RWPE1 (cell line): ENCODE measurements around the gene SYNJ2.
A peak's percentile ranks its signal among the peaks of the same experiment; 100 is the strongest.

Experiments
- CTCF ChIA-PET: fragments of 350-600 bp; sonication (Branson Sonifier 250); formaldehyde crosslinking; extraction: SDS; loops from one replicate; lab custom pipeline; 2021; lab: Yijun Ruan, JAX
- POLR2A ChIA-PET: fragments of 400-600 bp; formaldehyde crosslinking; extraction: SDS; loops from one replicate; lab custom pipeline; 2020; ENCODE audit warnings: antibody characterized with exemption; ENCODE audit not compliant: low non-redundant PET; lab: Yijun Ruan, JAX
- DNase-seq: peaks from one replicate; pipeline ENCODE4 v3.0.0; 2012; ENCODE audit warnings: low spot score
- H3K27ac ChIP-seq: fragments of 450-650 bp; 2 replicates; pipeline ENCODE4 v1.5.1; 2017
- TF ChIP-seq, protein P1 (sequence below): fragments of 450-650 bp; conservative IDR thresholded peaks from 2 replicates; pipeline ENCODE4 v1.5.1; 2017; ENCODE audit warnings: low read depth, mild to moderate bottlenecking

Gene SYNJ2

DNA sequence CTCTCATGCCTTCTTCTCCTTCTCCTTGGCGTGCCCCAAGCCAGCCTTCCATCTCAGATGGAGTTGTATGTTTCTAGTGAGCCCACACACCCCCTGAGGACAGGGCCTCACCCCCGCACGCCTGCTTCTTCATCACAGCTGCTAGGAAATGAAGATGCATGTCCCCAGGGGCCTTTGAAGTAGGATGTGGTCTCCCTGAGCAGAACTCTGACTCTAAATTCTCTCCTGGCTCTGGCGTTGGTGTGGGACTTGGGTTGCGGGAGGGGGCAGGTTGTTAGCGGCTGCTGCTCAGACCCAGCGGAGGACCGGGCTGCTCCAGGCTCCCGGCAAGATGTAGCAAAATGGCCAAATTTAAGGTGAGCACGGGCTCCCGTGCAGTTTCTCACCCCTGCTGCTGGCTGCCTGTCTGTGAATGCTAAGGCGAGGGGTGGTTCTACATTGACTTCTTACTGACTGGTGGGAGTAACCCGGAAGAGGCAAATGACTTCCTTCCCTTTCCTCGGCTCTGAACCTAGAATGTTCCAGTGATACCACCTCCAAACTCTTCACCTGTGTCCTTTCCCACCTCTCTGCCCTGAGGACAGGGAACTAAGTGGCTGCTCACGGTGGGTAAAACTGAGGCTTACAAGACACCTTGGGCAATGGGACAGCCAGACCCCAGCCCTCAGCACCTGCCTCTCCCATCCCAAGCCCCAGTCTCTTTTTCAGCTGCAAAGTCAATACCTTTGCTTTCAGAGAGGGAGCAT is 8.8 kb downstream of the SYNJ2 start:
- peak overlapping the region; percentile 63 for H3K27ac ChIP-seq
- ChIA-PET CTCF (interaction anchor here (0.6 kb wide), 3 partner anchors 28 to 41 kb away, joined by 3 read pairs; no protein-coding TSS in a partner anchor), POLR2A (no interaction called here)
- DNase-seq: no peak
- TF ChIP-seq, protein P1, sequence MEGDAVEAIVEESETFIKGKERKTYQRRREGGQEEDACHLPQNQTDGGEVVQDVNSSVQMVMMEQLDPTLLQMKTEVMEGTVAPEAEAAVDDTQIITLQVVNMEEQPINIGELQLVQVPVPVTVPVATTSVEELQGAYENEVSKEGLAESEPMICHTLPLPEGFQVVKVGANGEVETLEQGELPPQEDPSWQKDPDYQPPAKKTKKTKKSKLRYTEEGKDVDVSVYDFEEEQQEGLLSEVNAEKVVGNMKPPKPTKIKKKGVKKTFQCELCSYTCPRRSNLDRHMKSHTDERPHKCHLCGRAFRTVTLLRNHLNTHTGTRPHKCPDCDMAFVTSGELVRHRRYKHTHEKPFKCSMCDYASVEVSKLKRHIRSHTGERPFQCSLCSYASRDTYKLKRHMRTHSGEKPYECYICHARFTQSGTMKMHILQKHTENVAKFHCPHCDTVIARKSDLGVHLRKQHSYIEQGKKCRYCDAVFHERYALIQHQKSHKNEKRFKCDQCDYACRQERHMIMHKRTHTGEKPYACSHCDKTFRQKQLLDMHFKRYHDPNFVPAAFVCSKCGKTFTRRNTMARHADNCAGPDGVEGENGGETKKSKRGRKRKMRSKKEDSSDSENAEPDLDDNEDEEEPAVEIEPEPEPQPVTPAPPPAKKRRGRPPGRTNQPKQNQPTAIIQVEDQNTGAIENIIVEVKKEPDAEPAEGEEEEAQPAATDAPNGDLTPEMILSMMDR: no peak

DNA sequence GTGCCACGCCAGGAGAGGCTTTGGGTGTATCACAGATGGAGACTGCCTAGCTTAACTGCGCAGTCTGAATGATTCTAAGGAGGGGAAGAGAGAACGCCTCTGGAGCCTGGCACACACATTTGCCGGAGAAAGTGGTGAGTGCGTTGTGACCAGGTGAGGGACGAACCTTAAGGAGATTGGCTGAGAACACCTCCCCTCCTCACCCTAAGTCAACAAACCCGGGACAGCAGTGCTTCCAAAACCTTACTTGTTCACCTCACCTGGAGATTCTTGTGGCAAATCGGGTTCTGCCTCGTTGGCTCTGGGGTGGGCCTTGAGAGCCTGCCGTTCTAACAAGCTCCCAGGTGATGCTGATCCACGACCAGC is 9.4 kb downstream of the SYNJ2 start:
- POLR2A ChIA-PET: no interaction called here
- TF ChIP-seq, protein P1: no peak
- no peak overlapping the region for H3K27ac ChIP-seq
- CTCF ChIA-PET: interaction anchor here (0.6 kb wide), 1 partner anchor 82 kb away, joined by 3 read pairs; no protein-coding TSS in a partner anchor
- DNase-seq: no peak

DNA sequence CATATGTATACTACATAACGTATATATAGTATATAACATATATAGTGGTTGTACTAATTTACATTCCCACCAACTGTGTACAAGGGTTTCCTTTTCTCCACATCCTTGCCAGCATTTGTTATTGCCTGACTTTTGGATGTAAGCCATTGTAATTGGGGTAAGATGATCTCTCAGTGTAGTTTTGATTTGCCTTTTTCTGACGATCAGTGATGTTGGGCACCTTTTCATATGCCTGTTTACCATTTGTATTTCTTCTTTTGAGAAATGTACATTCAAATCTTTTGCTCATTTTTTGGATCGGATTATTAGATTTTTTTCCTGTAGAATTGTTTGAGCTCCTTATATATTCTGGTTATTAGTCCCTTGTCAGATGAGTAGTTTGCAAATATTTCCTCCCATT is 11.4 kb downstream of the SYNJ2 start:
- TF ChIP-seq, protein P1: no peak
- no peak for DNase-seq
- ChIA-PET POLR2A (no interaction called here), CTCF (interaction anchor here (0.6 to 1.0 kb wide), 4 partner anchors 8 to 559 kb away, joined by 3 to 5 read pairs (median 4); no protein-coding TSS in a partner anchor)
- H3K27ac ChIP-seq: no peak overlapping the region

DNA sequence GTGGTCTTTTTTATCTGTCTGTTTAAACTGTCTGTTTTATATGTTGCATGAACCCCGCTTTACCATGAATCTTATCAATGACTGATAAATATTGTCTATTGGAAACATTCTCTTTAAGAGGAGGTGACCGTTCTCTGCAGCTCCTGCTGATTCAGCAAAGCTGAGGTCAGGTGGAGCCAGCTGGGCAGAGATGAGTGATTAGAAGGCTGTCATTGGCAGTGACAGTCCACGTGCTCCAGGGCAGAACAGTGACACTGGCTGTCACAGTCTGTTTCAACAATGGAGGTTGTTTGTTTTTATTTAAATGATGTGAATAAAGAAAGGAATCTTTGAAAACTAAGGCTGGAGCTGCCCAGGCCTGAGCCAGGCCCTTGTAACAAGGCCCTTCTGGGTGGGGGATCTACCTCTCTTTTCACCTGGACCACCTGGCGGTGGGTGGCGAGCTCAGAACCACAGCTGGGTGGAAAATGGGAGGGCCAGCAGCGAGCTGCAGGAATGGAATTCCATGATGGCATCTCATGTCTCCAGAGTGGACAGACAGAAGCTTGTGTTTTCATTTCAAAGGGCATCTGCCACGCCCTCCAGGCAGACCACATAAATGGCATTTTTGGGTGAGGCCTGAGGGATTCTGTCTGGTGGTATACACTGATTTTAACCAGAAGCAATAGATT is 12.6 kb downstream of the SYNJ2 start:
- ChIA-PET POLR2A (no interaction called here), CTCF (interaction anchor here (0.6 kb wide), 1 partner anchor 543 kb away, joined by 5 read pairs; no protein-coding TSS in a partner anchor)
- H3K27ac ChIP-seq: no peak overlapping the region
- TF ChIP-seq, protein P1: no peak
- DNase-seq: no peak

DNA sequence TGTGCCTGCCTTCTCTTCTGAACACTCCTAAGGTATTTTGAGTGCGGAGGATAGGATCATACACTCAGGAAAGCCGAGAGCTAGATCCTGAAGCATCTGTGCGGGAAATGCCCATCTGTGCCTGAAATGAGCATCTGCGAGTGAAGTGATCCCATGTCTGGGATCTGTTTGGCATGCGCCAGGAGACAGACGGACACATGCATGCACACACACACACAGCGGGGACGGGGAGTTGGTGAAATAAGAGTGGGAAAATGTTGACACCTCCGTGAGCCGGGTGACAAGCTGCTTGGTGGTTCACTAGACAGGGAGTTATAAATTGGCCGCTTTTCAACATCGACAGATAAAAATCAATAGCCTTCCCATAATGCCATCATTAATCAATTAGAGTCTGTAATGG is 13.8 kb downstream of the SYNJ2 start:
- ChIA-PET CTCF (interaction anchor here (0.6 to 1.1 kb wide), 2 partner anchors 31 to 40 kb away, joined by 3 to 4 read pairs; no protein-coding TSS in a partner anchor), POLR2A (no interaction called here)
- TF ChIP-seq, protein P1: no peak
- no peak for DNase-seq
- no peak overlapping the region for H3K27ac ChIP-seq

DNA sequence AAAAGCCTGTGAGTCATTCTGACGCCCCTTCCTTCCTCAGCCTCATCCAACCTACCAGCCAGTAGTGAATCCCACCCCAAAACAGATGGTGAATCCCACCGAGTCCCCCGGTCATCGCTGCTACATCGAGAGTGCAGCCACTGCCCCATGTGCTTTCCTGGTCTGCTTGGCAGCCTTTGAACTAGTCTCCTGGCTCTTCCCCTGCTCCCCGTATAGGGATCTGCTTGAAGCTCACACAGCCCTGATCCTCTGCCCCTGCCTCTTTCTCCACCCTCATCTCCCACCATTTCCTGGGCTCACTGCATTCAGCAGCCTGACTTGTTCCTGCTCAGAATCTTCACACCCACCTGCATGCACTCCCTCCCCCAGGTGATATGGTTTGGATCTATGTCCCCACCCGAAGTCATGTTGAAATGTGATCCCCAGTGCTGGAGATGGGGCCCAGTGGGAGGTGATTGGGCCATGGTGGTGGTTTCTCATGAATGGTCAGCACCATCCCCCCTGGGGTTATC is 14.6 kb downstream of the SYNJ2 start:
- H3K27ac ChIP-seq: no peak overlapping the region
- ChIA-PET CTCF (interaction anchor here (1.1 kb wide), 1 partner anchor 39 kb away, joined by 4 read pairs; no protein-coding TSS in a partner anchor), POLR2A (no interaction called here)
- TF ChIP-seq, protein P1: no peak
- DNase-seq: no peak
